Endothelial cell of umbilical vein (primary cell): ENCODE results near the gene EXD3. TPM values are rescaled to one million over a fixed set of nuclear protein-coding genes. Genes with fewer than 3 reads are reported as not detected.

Experiments
- BruUV-seq: library from RNA; stranded (reverse); fragments of 400-500 nt; replicated peaks from 2 replicates; lab custom pipeline; 2021; lab: Mats Ljungman, UMichigan
- CTCF ChIA-PET: fragments of 300-600, 350-600 bp; sonication (Branson Sonifier 250); formaldehyde crosslinking; loops from one replicate; lab custom pipeline; 2021; ENCODE audit warnings: antibody characterized with exemption, inconsistent platforms; lab: Charles Lee
- POLR2A ChIA-PET: fragments of 300-600, 350-600 bp; sonication (Branson Sonifier 250); formaldehyde crosslinking; loops from one replicate; lab custom pipeline; 2021; ENCODE audit warnings: antibody characterized with exemption, inconsistent platforms; lab: Charles Lee
- DNase-seq: peaks from one replicate; pipeline ENCODE4 v3.0.0-alpha.2; 2011; ENCODE audit warnings: low read depth, low spot score
- FAIRE-seq: peaks from 2 replicates; lab custom pipeline; 2011; peaks lifted over from hg19 to GRCh38; lab: Jason Lieb, UNC
- H2AFZ ChIP-seq: 2 replicates; pipeline ENCODE4 v1.6.0; 2012; ENCODE audit warnings: low read depth, low read length, control low read depth, inconsistent platforms
- H3K27ac ChIP-seq: 2 replicates; pipeline ENCODE4 v1.5.1; 2011; ENCODE audit warnings: low read depth, mild to moderate bottlenecking, control low read depth, low read length, moderate library complexity; ENCODE audit not compliant: insufficient read depth
- H3K27me3 ChIP-seq, 2 experiments: 2 replicates each; pipeline versions ENCODE4 v1.6.0 to v1.6.1; 2011; ENCODE audit warnings: low read length in 2 of 2, mixed read lengths in 1 of 2; ENCODE audit not compliant: control insufficient read depth in 2 of 2, insufficient read depth in 2 of 2
- H3K36me3 ChIP-seq, 2 experiments: 2 replicates in 1 of 2; 3 replicates in 1 of 2; pipeline ENCODE4 v1.5.1; 2011; ENCODE audit warnings: low read length in 2 of 2, mild to moderate bottlenecking in 1 of 2, moderate library complexity in 1 of 2; ENCODE audit not compliant: control insufficient read depth in 2 of 2, insufficient read depth in 2 of 2; ENCODE audit errors: extremely low read depth in 1 of 2
- H3K4me1 ChIP-seq: 3 replicates; pipeline ENCODE4 v1.5.1; 2011; ENCODE audit warnings: mild to moderate bottlenecking, low read length; ENCODE audit not compliant: control insufficient read depth, insufficient read depth; ENCODE audit errors: extremely low read depth
- H3K4me2 ChIP-seq: 2 replicates; pipeline ENCODE4 v1.6.1; 2011; ENCODE audit warnings: low read length, control low read depth, mixed read lengths; ENCODE audit not compliant: insufficient read depth
- H3K4me3 ChIP-seq, 3 experiments: fragments of 200-600 bp in 1 of 3; sonication (generic), shearing (Covaris generic) in 1 of 3; replicated peaks in 1 of 3; 2 replicates each; pipeline ENCODE4 v1.5.1; 2011 to 2016; ENCODE audit warnings: control low read depth in 3 of 3, low read length in 3 of 3, mild to moderate bottlenecking in 2 of 3, inconsistent platforms in 1 of 3, low read depth in 1 of 3, moderate library complexity in 1 of 3; ENCODE audit not compliant: insufficient read depth in 1 of 3
- H3K79me2 ChIP-seq: 2 replicates; pipeline ENCODE4 v1.6.0; 2012; ENCODE audit warnings: low read length, inconsistent platforms; ENCODE audit not compliant: control insufficient read depth, insufficient read depth
- H3K9ac ChIP-seq: replicated peaks from 2 replicates; pipeline ENCODE3; 2011; ENCODE audit warnings: low read length, control low read depth; ENCODE audit not compliant: insufficient read depth; ENCODE audit errors: extremely low read depth
- H3K9me1 ChIP-seq: replicated peaks from 3 replicates; pipeline ENCODE4 v1.6.0; 2011; ENCODE audit warnings: mild to moderate bottlenecking, low read length; ENCODE audit not compliant: control insufficient read depth, insufficient read depth; ENCODE audit errors: extremely low read depth
- H3K9me3 ChIP-seq: replicated peaks from 2 replicates; pipeline ENCODE4 v1.5.1; 2012; ENCODE audit warnings: low read length, inconsistent platforms; ENCODE audit not compliant: control insufficient read depth, insufficient read depth
- H4K20me1 ChIP-seq: replicated peaks from 2 replicates; pipeline ENCODE3; 2011; ENCODE audit warnings: mild to moderate bottlenecking, low read length; ENCODE audit not compliant: control insufficient read depth, insufficient read depth; ENCODE audit errors: extremely low read depth
- EZH2 ChIP-seq: IDR thresholded peaks from 2 replicates; pipeline ENCODE4 v1.6.1; 2012; ENCODE audit warnings: borderline replicate concordance, low read depth, mild to moderate bottlenecking, moderate library complexity, low read length, inconsistent platforms; ENCODE audit not compliant: severe bottlenecking
- FOS ChIP-seq: IDR thresholded peaks from 2 replicates; pipeline ENCODE4 v1.6.1; 2011; ENCODE audit warnings: mild to moderate bottlenecking, low read length, moderate library complexity, borderline replicate concordance; ENCODE audit not compliant: insufficient read depth
- GATA2 ChIP-seq: IDR thresholded peaks from 2 replicates; pipeline ENCODE4 v1.7.0; 2011; ENCODE audit warnings: low read depth, mild to moderate bottlenecking, moderate library complexity, mixed read lengths, low read length; ENCODE audit not compliant: insufficient read length, insufficient read depth
- JUN ChIP-seq: IDR thresholded peaks from 2 replicates; pipeline ENCODE4 v1.6.1; 2011; ENCODE audit warnings: borderline replicate concordance, low read depth; ENCODE audit not compliant: insufficient read length, insufficient read depth
- MYC ChIP-seq: IDR thresholded peaks from one replicate; pipeline ENCODE4 v1.6.1; 2011; ENCODE audit warnings: mild to moderate bottlenecking, low read depth, low read length
- POLR2A ChIP-seq: IDR thresholded peaks from 2 replicates; pipeline ENCODE4 v1.6.1; 2012; ENCODE audit warnings: low read depth, mild to moderate bottlenecking, control low read depth, low read length
- POLR2AphosphoS5 ChIP-seq: IDR thresholded peaks from 2 replicates; pipeline ENCODE4 v1.6.1; 2012; ENCODE audit warnings: low read depth, mild to moderate bottlenecking, control low read depth, low read length, moderate library complexity; ENCODE audit not compliant: insufficient read depth
- dilution Hi-C: fragments of 300-500 bp; cut with MboI; formaldehyde crosslinking; loops from one replicate; pipeline ENCODE4 v1.15.0; 2019; ENCODE audit warnings: low sequenced_read_pairs; ENCODE audit not compliant: extremely low pct_ligation_motif_present
- intact Hi-C: fragments of 100-400 bp; cut with micrococcal nuclease; formaldehyde crosslinking; loops from one replicate; pipeline ENCODE4 v1.10.0; 2022
- polyA plus RNA-seq, 4 experiments: library from polyadenylated mRNA; depleted of rRNA in 3 of 4; stranded (reverse) in 3 of 4; unstranded in 1 of 4; fragments of >200 nt; gene quantifications; 2 replicates each; pipeline versions ENCODE4 v1.2.1 to v1.2.3, GENCODE V29; 2011 to 2012; ENCODE audit warnings: missing spikeins in 1 of 4
- total RNA-seq: library from RNA; stranded (reverse); gene quantifications from 2 replicates; pipeline ENCODE4 v1.2.3, GENCODE V29; 2021
- TF ChIP-seq, protein P1 (sequence below), 2 donors: IDR thresholded peaks; 1 replicate in 1 of 2; 2 replicates in 1 of 2; pipeline ENCODE4 v1.5.1; 2011; ENCODE audit warnings: low read length in 2 of 2, mild to moderate bottlenecking in 2 of 2, moderate library complexity in 2 of 2, control low read depth in 1 of 2, inconsistent platforms in 1 of 2, low read depth in 1 of 2; ENCODE audit not compliant: insufficient read depth in 1 of 2; ENCODE audit errors: extremely low read depth in 1 of 2
- TF ChIP-seq, protein P2 (sequence below): IDR thresholded peaks from 2 replicates; pipeline ENCODE4 v1.6.1; 2011; ENCODE audit not compliant: insufficient read depth, insufficient read length

EXD3 gene
- total and polyA plus RNA-seq, 2 donors (not counting 3 experiments of a cell fraction or from before 2014, with no cell fraction given) = 17.7 to 30.3 TPM

GRCh38 chr9:137427454-137428310, 4.7 kb upstream of the EXD3 start:
- ChIA-PET CTCF (no interaction called here), POLR2A (no interaction called here)
- no TSS peak for BruUV-seq

More at GRCh38 chr9:137427454-137428310, 4.7 kb upstream of the EXD3 start:
- H3K27me3 ChIP-seq = no peaks in the 10 kb centered on the region
- no peak for FAIRE-seq
- peaks cover 4% of the 10 kb centered on the region for H3K4me1 ChIP-seq
- no peak overlapping the region for H3K4me2 ChIP-seq
- H3K79me2 ChIP-seq = no peaks in the 10 kb centered on the region
- no peak overlapping the region for H2AFZ ChIP-seq
- H3K9me1 ChIP-seq = no peaks in the 10 kb centered on the region
- H3K36me3 ChIP-seq = no peaks in the 10 kb centered on the region
- no peak overlapping the region for H3K4me3 ChIP-seq
- intact Hi-C loops (loop anchor here (10.0 kb wide), 1 partner anchor 97 kb away; no protein-coding TSS in a partner anchor), dilution Hi-C loops (no loop called here)
- DNase-seq = no peak
- TF ChIP-seq POLR2A (no peak), EZH2 (no peak), MYC (no peak), JUN (no peak), GATA2 (no peak), POLR2AphosphoS5 (no peak), FOS (no peak)
- TF ChIP-seq, protein P1, sequence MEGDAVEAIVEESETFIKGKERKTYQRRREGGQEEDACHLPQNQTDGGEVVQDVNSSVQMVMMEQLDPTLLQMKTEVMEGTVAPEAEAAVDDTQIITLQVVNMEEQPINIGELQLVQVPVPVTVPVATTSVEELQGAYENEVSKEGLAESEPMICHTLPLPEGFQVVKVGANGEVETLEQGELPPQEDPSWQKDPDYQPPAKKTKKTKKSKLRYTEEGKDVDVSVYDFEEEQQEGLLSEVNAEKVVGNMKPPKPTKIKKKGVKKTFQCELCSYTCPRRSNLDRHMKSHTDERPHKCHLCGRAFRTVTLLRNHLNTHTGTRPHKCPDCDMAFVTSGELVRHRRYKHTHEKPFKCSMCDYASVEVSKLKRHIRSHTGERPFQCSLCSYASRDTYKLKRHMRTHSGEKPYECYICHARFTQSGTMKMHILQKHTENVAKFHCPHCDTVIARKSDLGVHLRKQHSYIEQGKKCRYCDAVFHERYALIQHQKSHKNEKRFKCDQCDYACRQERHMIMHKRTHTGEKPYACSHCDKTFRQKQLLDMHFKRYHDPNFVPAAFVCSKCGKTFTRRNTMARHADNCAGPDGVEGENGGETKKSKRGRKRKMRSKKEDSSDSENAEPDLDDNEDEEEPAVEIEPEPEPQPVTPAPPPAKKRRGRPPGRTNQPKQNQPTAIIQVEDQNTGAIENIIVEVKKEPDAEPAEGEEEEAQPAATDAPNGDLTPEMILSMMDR (IDR thresholded peaks at IDR 0.05; ENCODE audit: extremely low read depth in 1 of 2, insufficient read depth in 1 of 2, low read depth in 1 of 2, low read length in 2 of 2) = no peak
- TF ChIP-seq, protein P2, sequence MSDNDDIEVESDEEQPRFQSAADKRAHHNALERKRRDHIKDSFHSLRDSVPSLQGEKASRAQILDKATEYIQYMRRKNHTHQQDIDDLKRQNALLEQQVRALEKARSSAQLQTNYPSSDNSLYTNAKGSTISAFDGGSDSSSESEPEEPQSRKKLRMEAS = no peak
- no peaks in the 10 kb centered on the region for H4K20me1 ChIP-seq
- H3K9ac ChIP-seq = no peak overlapping the region
- H3K9me3 ChIP-seq = no peaks in the 10 kb centered on the region
- H3K27ac ChIP-seq = no peak overlapping the region
